Activated CD8-positive, alpha-beta memory T cell treated with anti-CD3 and anti-CD28 coated beads, Interleukin-2, amount 10 ng/mL, durations not matched to agents 7 days and 5 days (primary cell): ENCODE measurements around the gene SPDEF. TPM values are rescaled to one million over a fixed set of nuclear protein-coding genes. Genes with fewer than 3 reads are reported as not detected.

Experiments used
- ATAC-seq: fragments of 150-1000 bp; cut with Tn5 transposase; one replicate; pipeline ENCODE4 v1.10.0; 2021; ENCODE audit warnings: moderate library complexity
- CTCF ChIA-PET: fragments of 350-600 bp; sonication (Branson Sonifier 250); formaldehyde crosslinking; loops from one replicate; lab custom pipeline; 2021; ENCODE audit warnings: antibody characterized with exemption; lab: Charles Lee
- DNase-seq: peaks from one replicate; pipeline ENCODE4 v3.0.0-alpha.2; 2020
- H3K27ac Mint-ChIP-seq: one replicate; pipeline ENCODE4 v1.8.0; 2021; ENCODE audit warnings: mild to moderate bottlenecking, mixed read lengths
- H3K27me3 Mint-ChIP-seq: one replicate; pipeline ENCODE4 v1.8.0; 2021; ENCODE audit warnings: mixed read lengths
- H3K36me3 Mint-ChIP-seq: one replicate; pipeline ENCODE4 v1.8.0; 2021; ENCODE audit warnings: mild to moderate bottlenecking, mixed read lengths
- H3K4me1 Mint-ChIP-seq: one replicate; pipeline ENCODE4 v1.8.0; 2021; ENCODE audit warnings: mixed read lengths
- H3K4me3 Mint-ChIP-seq: one replicate; pipeline ENCODE4 v1.8.0; 2021; ENCODE audit warnings: mild to moderate bottlenecking, moderate library complexity, mixed read lengths
- H3K9me3 Mint-ChIP-seq: one replicate; pipeline ENCODE4 v1.8.0; 2022; ENCODE audit warnings: low read depth, mixed read lengths
- total RNA-seq, 2 experiments: library from RNA; stranded (reverse); gene quantifications; one replicate each; pipeline ENCODE4 v1.2.3, GENCODE V29; 2021

SPDEF gene
- total RNA-seq, 2 experiments from 2014 or later: 0.12 TPM; not detected in 1

GRCh38 chr6:34578445-34579262 is 22.5 kb upstream of the SPDEF start:
- CTCF ChIA-PET: no interaction called here

GRCh38 chr6:34576286-34576955 is 20.3 kb upstream of the SPDEF start:
- DNase-seq (no peak), ATAC-seq (no peak)
- CTCF ChIA-PET: no interaction called here
- Mint-ChIP-seq H3K27ac (no peak overlapping the region), H3K36me3 (peaks cover 1% of the 10 kb centered on the region), H3K27me3 (no peaks in the 10 kb centered on the region), H3K9me3 (no peaks in the 10 kb centered on the region), H3K4me3 (no peak overlapping the region), H3K4me1 (peaks cover 7% of the 10 kb centered on the region)

More at GRCh38 chr6:34578445-34579262, 22.5 kb upstream of the SPDEF start:
- Mint-ChIP-seq H3K27me3 (no peaks in the 10 kb centered on the region), H3K9me3 (no peaks in the 10 kb centered on the region), H3K27ac (no peak overlapping the region), H3K36me3 (peaks cover 1% of the 10 kb centered on the region), H3K4me3 (no peak overlapping the region), H3K4me1 (peaks cover 7% of the 10 kb centered on the region)
- ATAC-seq (no peak), DNase-seq (no peak)

GRCh38 chr6:34575326-34575725 is 19.2 kb upstream of the SPDEF start:
- DNase-seq: no peak
- no peaks in the 10 kb centered on the region for H3K9me3 Mint-ChIP-seq
- no peaks in the 10 kb centered on the region for H3K27me3 Mint-ChIP-seq
- no peak overlapping the region for H3K4me3 Mint-ChIP-seq
- CTCF ChIA-PET: interaction anchor here (0.9 kb wide), 1 partner anchor 9 kb away, joined by 3 read pairs; no protein-coding TSS in a partner anchor
- peaks cover 1% of the 10 kb centered on the region for H3K36me3 Mint-ChIP-seq
- no peak overlapping the region for H3K27ac Mint-ChIP-seq
- peaks cover 7% of the 10 kb centered on the region for H3K4me1 Mint-ChIP-seq
- no peak for ATAC-seq

DNA sequence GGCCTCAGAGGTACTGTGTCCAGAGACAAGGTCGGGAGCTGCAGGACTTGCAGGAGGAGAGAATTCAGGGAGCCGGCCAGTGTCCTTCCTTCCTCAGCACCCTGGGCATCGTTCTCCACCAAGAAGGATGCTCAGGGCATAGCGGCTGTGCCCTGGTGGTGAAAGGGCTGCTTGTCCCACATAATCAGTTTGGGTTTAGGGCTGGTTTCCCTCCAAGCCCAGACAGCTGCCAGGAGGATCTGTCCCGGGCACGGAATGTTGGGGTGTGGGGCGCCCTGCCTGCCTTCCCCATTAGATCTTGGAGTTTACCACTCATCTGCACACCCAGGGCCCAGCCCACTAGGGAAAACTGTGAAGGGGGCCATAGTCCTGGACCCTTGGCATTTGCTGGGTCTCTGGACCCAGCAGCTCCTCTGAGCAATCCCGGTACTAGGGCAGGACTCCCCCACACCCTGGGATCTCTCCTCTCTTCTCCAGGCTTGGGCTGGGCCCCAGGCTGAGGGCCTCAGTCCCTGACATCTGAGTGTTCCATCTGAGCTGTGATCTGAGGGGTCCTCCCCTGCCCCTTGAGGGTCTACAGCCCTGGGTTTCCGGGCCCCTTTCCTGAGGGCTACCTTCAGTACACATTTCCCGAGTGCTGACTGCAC is 18.6 kb upstream of the SPDEF start:
- DNase-seq (no peak), ATAC-seq (no peak)
- no peak overlapping the region for H3K27ac Mint-ChIP-seq
- H3K9me3 Mint-ChIP-seq: no peaks in the 10 kb centered on the region
- CTCF ChIA-PET: interaction anchor here (0.9 to 1.8 kb wide), 2 partner anchors 10 to 34 kb away, joined by 3 to 4 read pairs; no protein-coding TSS in a partner anchor
- H3K36me3 Mint-ChIP-seq: peaks cover 1% of the 10 kb centered on the region
- no peaks in the 10 kb centered on the region for H3K27me3 Mint-ChIP-seq
- peaks cover 7% of the 10 kb centered on the region for H3K4me1 Mint-ChIP-seq
- H3K4me3 Mint-ChIP-seq: no peak overlapping the region

GRCh38 chr6:34573567-34574183 is 17.5 kb upstream of the SPDEF start:
- Mint-ChIP-seq H3K4me1 (peaks cover 7% of the 10 kb centered on the region), H3K4me3 (no peak overlapping the region), H3K27me3 (no peaks in the 10 kb centered on the region), H3K36me3 (no peaks in the 10 kb centered on the region), H3K9me3 (no peaks in the 10 kb centered on the region), H3K27ac (no peak overlapping the region)
- ATAC-seq (no peak), DNase-seq (no peak)
- CTCF ChIA-PET: interaction anchor here (1.8 kb wide), 1 partner anchor 35 kb away, joined by 4 read pairs; no protein-coding TSS in a partner anchor

GRCh38 chr6:34572585-34572984 is 16.5 kb upstream of the SPDEF start:
- Mint-ChIP-seq H3K27ac (no peak overlapping the region), H3K4me3 (no peak overlapping the region), H3K36me3 (no peaks in the 10 kb centered on the region), H3K9me3 (no peaks in the 10 kb centered on the region), H3K4me1 (peaks cover 7% of the 10 kb centered on the region), H3K27me3 (no peaks in the 10 kb centered on the region)
- CTCF ChIA-PET: no interaction called here
- DNase-seq: no peak
- no peak for ATAC-seq

DNA sequence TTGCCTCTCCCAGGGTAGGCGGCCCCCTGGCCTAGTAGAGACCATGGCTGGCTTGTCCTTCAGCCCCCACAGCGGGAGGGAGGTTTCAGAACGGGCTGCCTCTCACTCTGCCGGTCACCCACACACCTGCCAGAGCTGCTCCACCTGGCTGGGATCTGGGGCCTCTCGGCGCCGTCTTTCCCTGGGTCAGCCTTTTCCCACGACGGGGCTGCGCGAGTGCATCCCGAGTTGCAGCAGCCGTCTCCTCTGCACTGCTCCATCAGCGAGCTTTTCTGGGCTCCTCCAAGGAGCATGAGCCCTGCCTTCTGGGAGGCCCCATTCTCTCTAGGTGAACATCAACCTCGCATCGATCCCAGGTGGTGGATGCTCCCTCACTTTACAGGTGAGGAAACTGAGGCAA is 15.9 kb upstream of the SPDEF start:
- CTCF ChIA-PET: no interaction called here
- no peak for ATAC-seq
- H3K9me3 Mint-ChIP-seq: no peaks in the 10 kb centered on the region

DNA sequence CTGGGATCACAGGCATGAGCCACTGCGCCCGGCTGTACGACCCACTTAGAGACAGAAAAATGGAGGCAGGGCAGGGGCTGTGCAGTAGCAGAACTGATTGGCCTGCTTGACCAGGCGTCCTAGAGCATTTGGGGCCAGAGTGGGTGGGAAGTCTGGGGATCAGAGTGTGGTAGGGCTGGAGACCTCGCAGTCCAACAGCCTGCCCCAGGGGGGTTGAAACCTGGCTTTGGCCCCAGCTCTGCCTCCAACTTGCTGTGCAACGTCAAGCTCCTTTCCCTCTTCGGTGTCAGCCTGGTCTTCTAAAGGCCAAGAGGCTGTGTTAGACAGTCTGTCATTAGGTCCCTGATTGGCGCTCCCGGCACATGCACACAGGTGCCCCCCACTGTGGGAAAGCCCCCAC is 15.3 kb upstream of the SPDEF start:
- no peak overlapping the region for H3K27ac Mint-ChIP-seq
- DNase-seq (no peak), ATAC-seq (no peak)
- no peaks in the 10 kb centered on the region for H3K36me3 Mint-ChIP-seq
- peaks cover 3% of the 10 kb centered on the region for H3K4me1 Mint-ChIP-seq
- H3K4me3 Mint-ChIP-seq: no peak overlapping the region
- no peaks in the 10 kb centered on the region for H3K9me3 Mint-ChIP-seq
- CTCF ChIA-PET: no interaction called here
- no peaks in the 10 kb centered on the region for H3K27me3 Mint-ChIP-seq

More for the DNA sequence above, 15.9 kb upstream of the SPDEF start:
- Mint-ChIP-seq H3K27me3 (no peaks in the 10 kb centered on the region), H3K4me1 (peaks cover 6% of the 10 kb centered on the region), H3K36me3 (no peaks in the 10 kb centered on the region), H3K27ac (no peak overlapping the region), H3K4me3 (no peak overlapping the region)
- no peak for DNase-seq

GRCh38 chr6:34570066-34570833 is 14.1 kb upstream of the SPDEF start:
- no peak overlapping the region for H3K27ac Mint-ChIP-seq
- no peak overlapping the region for H3K4me3 Mint-ChIP-seq
- no peaks in the 10 kb centered on the region for H3K9me3 Mint-ChIP-seq
- no peaks in the 10 kb centered on the region for H3K36me3 Mint-ChIP-seq
- CTCF ChIA-PET: interaction anchor here (1.0 to 4.3 kb wide), 2 partner anchors 39 to 110 kb away, joined by 3 to 10 read pairs; no protein-coding TSS in a partner anchor
- no peaks in the 10 kb centered on the region for H3K4me1 Mint-ChIP-seq
- no peak for DNase-seq
- no peak for ATAC-seq
- H3K27me3 Mint-ChIP-seq: no peaks in the 10 kb centered on the region

- H3K4me1 Mint-ChIP-seq: no peaks in the 10 kb centered on the region
- H3K4me3 Mint-ChIP-seq: no peak overlapping the region
- no peaks in the 10 kb centered on the region for H3K9me3 Mint-ChIP-seq
- H3K27ac Mint-ChIP-seq: no peak overlapping the region
- no peak for ATAC-seq
- H3K36me3 Mint-ChIP-seq: no peaks in the 10 kb centered on the region
- DNase-seq: no peak
- CTCF ChIA-PET: interaction anchor here (1.0 to 4.3 kb wide), 2 partner anchors 40 to 109 kb away, joined by 3 to 10 read pairs; no protein-coding TSS in a partner anchor
- H3K27me3 Mint-ChIP-seq: no peaks in the 10 kb centered on the region
These were observed 13.3 kb upstream of the SPDEF start for GRCh38 chr6:34569361-34569973.

- no peaks in the 10 kb centered on the region for H3K4me1 Mint-ChIP-seq
- H3K27ac Mint-ChIP-seq: no peak overlapping the region
- DNase-seq (no peak), ATAC-seq (no peak)
- no peaks in the 10 kb centered on the region for H3K36me3 Mint-ChIP-seq
- H3K4me3 Mint-ChIP-seq: no peak overlapping the region
- CTCF ChIA-PET: interaction anchor here (4.3 kb wide), 1 partner anchor 40 kb away, joined by 10 read pairs; no protein-coding TSS in a partner anchor
- H3K27me3 Mint-ChIP-seq: no peaks in the 10 kb centered on the region
- H3K9me3 Mint-ChIP-seq: no peaks in the 10 kb centered on the region
These were observed 12.4 kb upstream of the SPDEF start for GRCh38 chr6:34568341-34569201.
